GM10266 (cell line): Measurements from ENCODE around the gene GOLGA5.
"Not testable (repeated sequence)": the region's sequence is repeated elsewhere in the genome, so short reads cannot be mapped to it uniquely, and the experiment has no call there.

Source experiments
- DNase-seq: peaks from one replicate; pipeline ENCODE4 v3.0.0; 2012; ENCODE audit errors: extremely low spot score
- CTCF ChIP-seq: IDR thresholded peaks from 2 replicates; pipeline ENCODE4 v1.5.1; 2012; ENCODE audit warnings: mild to moderate bottlenecking, low read depth; ENCODE audit not compliant: control insufficient read depth, insufficient read depth; ENCODE audit errors: missing control alignments

GOLGA5 gene

GRCh38 chr14:92847278-92847677, 53.2 kb downstream of the GOLGA5 start:
- DNase-seq, result no peak
- TF ChIP-seq CTCF, result no peak

DNA sequence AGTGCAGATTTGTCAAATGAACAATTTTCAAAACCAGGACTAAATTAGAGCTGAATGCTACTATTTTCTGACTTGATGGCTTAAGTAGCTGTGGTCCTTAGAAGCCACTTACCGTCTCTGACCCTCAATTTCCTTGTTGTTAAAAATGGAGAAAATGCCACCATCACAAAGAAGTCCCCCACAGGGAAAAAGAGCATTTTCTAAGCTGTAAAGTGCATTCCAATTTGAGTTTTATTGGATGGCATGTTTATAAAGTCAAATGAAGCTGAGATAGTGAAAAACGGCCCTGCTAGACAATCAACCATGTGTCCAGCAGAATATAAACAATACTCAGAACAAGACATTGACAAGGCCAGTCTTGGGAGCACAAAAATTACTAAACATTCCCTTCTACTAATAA, 53.6 kb downstream of the GOLGA5 start:
- no peak for DNase-seq
- TF ChIP-seq CTCF, result no peak

- TF ChIP-seq CTCF, result no peak
- DNase-seq, result no peak
Observed at GRCh38 chr14:92848887-92849286, 54.8 kb downstream of the GOLGA5 start.

GRCh38 chr14:92850492-92850891, 56.4 kb downstream of the GOLGA5 start:
- DNase-seq, result no peak
- no peak for TF ChIP-seq CTCF

GRCh38 chr14:92853136-92853535, 59.0 kb downstream of the GOLGA5 start:
- DNase-seq, result not testable (repeated sequence)

- no peak for TF ChIP-seq CTCF
- DNase-seq, result no peak
Observed at GRCh38 chr14:92860049-92860840, 66.1 kb downstream of the GOLGA5 start.

DNA sequence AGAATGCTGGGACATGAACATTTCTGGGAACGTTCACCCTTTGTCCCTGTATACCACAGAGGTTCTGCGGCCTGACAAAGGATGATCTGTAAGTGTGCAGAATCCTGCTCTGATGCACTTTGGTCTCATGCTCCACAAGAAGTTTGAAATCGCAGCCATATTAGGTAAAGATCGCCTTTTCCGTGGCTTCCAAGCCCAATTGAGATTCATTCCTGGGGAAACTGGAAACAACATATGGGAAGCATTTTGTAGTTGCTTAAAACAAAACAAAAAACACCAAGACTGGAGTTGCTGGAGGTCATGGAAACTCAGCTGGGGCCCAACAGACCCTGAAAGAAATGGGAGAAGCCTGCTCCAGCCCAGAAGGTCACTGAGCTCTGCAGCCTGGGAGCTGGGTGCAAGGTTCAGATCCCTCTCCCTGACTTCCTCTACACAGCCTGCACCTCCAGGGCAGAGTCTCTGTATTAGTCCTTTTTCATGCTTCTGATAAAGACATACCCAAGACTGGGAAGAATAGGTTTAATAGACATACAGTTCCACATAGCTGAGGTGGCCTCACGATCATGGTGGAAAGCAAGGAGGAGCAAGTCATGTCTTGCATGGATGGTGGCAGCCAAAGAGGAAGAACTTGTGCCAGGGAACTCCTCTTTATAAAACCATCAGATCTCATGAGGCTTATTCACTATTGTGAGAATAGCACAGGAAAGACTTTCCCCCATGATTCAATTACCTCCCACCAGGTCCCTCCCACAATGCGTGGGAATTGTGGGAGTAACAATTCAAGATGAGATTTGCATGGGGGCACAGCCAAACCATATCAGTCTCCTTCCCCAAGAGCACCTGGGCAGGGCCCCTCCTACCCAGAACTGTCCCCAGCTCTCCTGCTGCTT, 68.0 kb downstream of the GOLGA5 start:
- DNase-seq, result no peak
- no peak for TF ChIP-seq CTCF
